ENCODE data around the gene TYSND1. TPM values are rescaled to one million over a fixed set of nuclear protein-coding genes. Genes with fewer than 3 reads are reported as not detected.

TYSND1 gene
- total and polyA plus RNA-seq, 2 of the 13 experiments (the other 11 are each of a cell fraction or from before 2014, with no cell fraction given) = 3.3 to 8.9 TPM

DNA sequence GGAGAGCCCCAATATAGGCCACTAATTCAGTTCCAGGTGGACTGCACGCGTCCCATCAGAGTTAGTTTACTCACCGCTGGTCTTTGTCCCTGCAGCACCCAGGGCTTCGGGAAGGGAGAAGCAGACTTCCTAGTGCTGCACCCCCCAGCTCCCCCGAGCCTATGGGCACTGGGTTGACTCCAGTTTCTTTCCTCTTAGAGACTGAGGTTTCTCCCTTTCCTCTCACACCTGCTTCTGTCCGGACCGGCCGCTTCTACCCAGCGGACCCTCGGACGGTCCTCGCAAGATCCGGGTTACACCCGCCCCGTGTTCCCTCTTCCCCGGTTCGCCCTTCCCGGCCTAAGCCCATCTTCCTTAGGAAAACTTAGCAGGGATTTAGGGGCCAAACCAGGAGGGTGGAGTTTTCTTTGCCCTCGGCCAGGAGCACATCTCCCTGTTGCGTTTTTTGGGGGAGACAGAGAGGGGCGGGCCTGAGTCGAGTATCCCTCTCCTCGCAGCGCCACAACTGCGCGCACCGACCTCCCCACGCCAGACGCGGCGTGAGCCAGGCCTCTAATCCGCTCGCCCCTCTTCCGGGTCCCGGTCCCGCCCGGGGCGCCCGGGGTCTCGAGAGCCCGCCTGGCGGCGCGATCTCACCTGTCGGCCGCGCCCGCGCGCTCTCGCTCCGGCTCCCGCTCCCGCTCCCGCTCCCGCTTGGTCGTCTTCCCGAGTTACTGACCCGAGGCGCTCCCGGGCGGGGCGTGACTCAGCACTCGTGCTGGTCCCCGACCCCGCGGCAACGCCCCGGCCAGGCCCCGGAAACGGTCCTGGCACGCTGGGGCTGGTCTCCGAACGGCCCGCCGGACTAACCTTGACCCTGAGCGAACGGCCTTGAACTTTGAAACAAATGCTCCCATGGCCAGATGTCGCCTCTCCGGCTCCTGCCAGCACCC lies 14.1 kb downstream of the TYSND1 start, which contains the start of gene AIFM2 (continued):
- TF ChIP-seq MBNL3 (CRISPR knock-in tag; conservative IDR thresholded peaks at IDR 0.05) (no peak), XRCC5 (optimal IDR thresholded peaks at IDR 0.05; ENCODE audit: low read length) (no peak), ARNTL (CRISPR knock-in tag; IDR thresholded peaks at IDR 0.05) (peak; percentile 58; the same call in 1 of the 2 replicates), REL (CRISPR knock-in tag; conservative IDR thresholded peaks at IDR 0.05) (no peak), NFE2 (CRISPR knock-in tag; IDR thresholded peaks at IDR 0.05) (peak; percentile 84), ADNP (CRISPR knock-in tag; IDR thresholded peaks at IDR 0.05) (no peak), ZNF382 (CRISPR knock-in tag; IDR thresholded peaks at IDR 0.05; ENCODE audit: borderline replicate concordance) (no peak), SAFB2 (CRISPR knock-in tag; IDR thresholded peaks at IDR 0.05; ENCODE audit: borderline replicate concordance, low read depth) (peak; percentile 67; the same call in 1 of the 2 replicates), NCOA2 (CRISPR knock-in tag; IDR thresholded peaks at IDR 0.05) (peak; percentile 78), ZNF552 (CRISPR knock-in tag; IDR thresholded peaks at IDR 0.05; ENCODE audit: borderline replicate concordance) (no peak), KLF13 (CRISPR knock-in tag; IDR thresholded peaks at IDR 0.05) (no peak), ZNF563 (CRISPR knock-in tag; IDR thresholded peaks at IDR 0.05) (no peak), ZNF205 (CRISPR knock-in tag; IDR thresholded peaks at IDR 0.05) (no peak), ZNF83 (CRISPR knock-in tag; IDR thresholded peaks at IDR 0.05; ENCODE audit: borderline replicate concordance) (no peak), NFKBIZ (CRISPR knock-in tag; IDR thresholded peaks at IDR 0.05) (no peak), SMAD3 (CRISPR knock-in tag; IDR thresholded peaks at IDR 0.05) (no peak), TBP (CRISPR knock-in tag; IDR thresholded peaks at IDR 0.05) (no peak), KMT2A (CRISPR knock-in tag; IDR thresholded peaks at IDR 0.05) (no peak), ZFP36L1 (CRISPR knock-in tag; IDR thresholded peaks at IDR 0.05) (peak; percentile 69; the same call in 1 of the 2 replicates), ZNF383 (CRISPR knock-in tag; IDR thresholded peaks at IDR 0.05; ENCODE audit: borderline replicate concordance) (no peak), ZKSCAN8 (CRISPR knock-in tag; IDR thresholded peaks at IDR 0.05; ENCODE audit: borderline replicate concordance) (peak; percentile 83; the same call in 1 of the 2 replicates)
- TF ChIP-seq, protein P1, sequence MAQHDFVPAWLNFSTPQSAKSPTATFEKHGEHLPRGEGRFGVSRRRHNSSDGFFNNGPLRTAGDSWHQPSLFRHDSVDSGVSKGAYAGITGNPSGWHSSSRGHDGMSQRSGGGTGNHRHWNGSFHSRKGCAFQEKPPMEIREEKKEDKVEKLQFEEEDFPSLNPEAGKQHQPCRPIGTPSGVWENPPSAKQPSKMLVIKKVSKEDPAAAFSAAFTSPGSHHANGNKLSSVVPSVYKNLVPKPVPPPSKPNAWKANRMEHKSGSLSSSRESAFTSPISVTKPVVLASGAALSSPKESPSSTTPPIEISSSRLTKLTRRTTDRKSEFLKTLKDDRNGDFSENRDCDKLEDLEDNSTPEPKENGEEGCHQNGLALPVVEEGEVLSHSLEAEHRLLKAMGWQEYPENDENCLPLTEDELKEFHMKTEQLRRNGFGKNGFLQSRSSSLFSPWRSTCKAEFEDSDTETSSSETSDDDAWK (CRISPR knock-in tag; IDR thresholded peaks at IDR 0.05) = no peak
- TF ChIP-seq, protein P2, sequence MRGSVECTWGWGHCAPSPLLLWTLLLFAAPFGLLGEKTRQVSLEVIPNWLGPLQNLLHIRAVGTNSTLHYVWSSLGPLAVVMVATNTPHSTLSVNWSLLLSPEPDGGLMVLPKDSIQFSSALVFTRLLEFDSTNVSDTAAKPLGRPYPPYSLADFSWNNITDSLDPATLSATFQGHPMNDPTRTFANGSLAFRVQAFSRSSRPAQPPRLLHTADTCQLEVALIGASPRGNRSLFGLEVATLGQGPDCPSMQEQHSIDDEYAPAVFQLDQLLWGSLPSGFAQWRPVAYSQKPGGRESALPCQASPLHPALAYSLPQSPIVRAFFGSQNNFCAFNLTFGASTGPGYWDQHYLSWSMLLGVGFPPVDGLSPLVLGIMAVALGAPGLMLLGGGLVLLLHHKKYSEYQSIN (CRISPR knock-in tag; IDR thresholded peaks at IDR 0.05; ENCODE audit: borderline replicate concordance) = no peak
- TF ChIP-seq, protein P3, sequence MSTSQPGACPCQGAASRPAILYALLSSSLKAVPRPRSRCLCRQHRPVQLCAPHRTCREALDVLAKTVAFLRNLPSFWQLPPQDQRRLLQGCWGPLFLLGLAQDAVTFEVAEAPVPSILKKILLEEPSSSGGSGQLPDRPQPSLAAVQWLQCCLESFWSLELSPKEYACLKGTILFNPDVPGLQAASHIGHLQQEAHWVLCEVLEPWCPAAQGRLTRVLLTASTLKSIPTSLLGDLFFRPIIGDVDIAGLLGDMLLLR (CRISPR knock-in tag; IDR thresholded peaks at IDR 0.05) = no peak
- TF ChIP-seq, protein P4, sequence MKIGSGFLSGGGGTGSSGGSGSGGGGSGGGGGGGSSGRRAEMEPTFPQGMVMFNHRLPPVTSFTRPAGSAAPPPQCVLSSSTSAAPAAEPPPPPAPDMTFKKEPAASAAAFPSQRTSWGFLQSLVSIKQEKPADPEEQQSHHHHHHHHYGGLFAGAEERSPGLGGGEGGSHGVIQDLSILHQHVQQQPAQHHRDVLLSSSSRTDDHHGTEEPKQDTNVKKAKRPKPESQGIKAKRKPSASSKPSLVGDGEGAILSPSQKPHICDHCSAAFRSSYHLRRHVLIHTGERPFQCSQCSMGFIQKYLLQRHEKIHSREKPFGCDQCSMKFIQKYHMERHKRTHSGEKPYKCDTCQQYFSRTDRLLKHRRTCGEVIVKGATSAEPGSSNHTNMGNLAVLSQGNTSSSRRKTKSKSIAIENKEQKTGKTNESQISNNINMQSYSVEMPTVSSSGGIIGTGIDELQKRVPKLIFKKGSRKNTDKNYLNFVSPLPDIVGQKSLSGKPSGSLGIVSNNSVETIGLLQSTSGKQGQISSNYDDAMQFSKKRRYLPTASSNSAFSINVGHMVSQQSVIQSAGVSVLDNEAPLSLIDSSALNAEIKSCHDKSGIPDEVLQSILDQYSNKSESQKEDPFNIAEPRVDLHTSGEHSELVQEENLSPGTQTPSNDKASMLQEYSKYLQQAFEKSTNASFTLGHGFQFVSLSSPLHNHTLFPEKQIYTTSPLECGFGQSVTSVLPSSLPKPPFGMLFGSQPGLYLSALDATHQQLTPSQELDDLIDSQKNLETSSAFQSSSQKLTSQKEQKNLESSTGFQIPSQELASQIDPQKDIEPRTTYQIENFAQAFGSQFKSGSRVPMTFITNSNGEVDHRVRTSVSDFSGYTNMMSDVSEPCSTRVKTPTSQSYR (CRISPR knock-in tag; IDR thresholded peaks at IDR 0.05; ENCODE audit: borderline replicate concordance) = peak; percentile 25; the same call in 1 of the 2 replicates

All from HepG2 (cell line).